CD8-positive, alpha-beta memory T cell (primary cell): ENCODE results near the gene LCN15. TPM values are rescaled to one million over a fixed set of nuclear protein-coding genes. Genes with fewer than 3 reads are reported as not detected.

ENCODE experiments used
- CTCF ChIA-PET: fragments of 350-600 bp; sonication (Branson Sonifier 250); formaldehyde crosslinking; loops from one replicate; lab custom pipeline; 2021; ENCODE audit warnings: antibody characterized with exemption; lab: Charles Lee
- POLR2A ChIA-PET: fragments of 350-600 bp; sonication (Branson Sonifier 250); formaldehyde crosslinking; loops from one replicate; lab custom pipeline; 2021; ENCODE audit warnings: antibody characterized with exemption; lab: Charles Lee
- DNase-seq, 5 donors: peaks; one replicate each; pipeline versions ENCODE4 v3.0.0 to v3.0.0-alpha.2; 2020 to 2022; ENCODE audit warnings: mixed read lengths in 1 of 5
- H3K27ac ChIP-seq: one replicate; pipeline ENCODE4 v1.7.0; 2013; ENCODE audit warnings: low read depth, mild to moderate bottlenecking, low read length, moderate library complexity
- H3K27me3 ChIP-seq: 2 replicates; pipeline ENCODE4 v1.7.0; 2013; ENCODE audit warnings: low read length, mild to moderate bottlenecking; ENCODE audit not compliant: insufficient read depth, poor library complexity, severe bottlenecking
- H3K36me3 ChIP-seq: 2 replicates; pipeline ENCODE4 v1.7.0; 2013; ENCODE audit warnings: mild to moderate bottlenecking, low read length, moderate library complexity; ENCODE audit not compliant: insufficient read depth
- H3K4me1 ChIP-seq: 2 replicates; pipeline ENCODE4 v1.7.0; 2013; ENCODE audit warnings: mild to moderate bottlenecking, low read length, moderate library complexity; ENCODE audit not compliant: insufficient read depth
- H3K4me3 ChIP-seq: 2 replicates; pipeline ENCODE4 v1.7.0; 2013; ENCODE audit warnings: mild to moderate bottlenecking, low read length
- H3K9me3 ChIP-seq: 2 replicates; pipeline ENCODE4 v1.7.0; 2013; ENCODE audit warnings: mild to moderate bottlenecking, low read length
- H3K27ac Mint-ChIP-seq, 8 donors: one replicate each; pipeline ENCODE4 v1.8.0; 2020 to 2021; ENCODE audit warnings: mixed read lengths in 8 of 8, mild to moderate bottlenecking in 6 of 8, inconsistent platforms in 3 of 8, moderate library complexity in 3 of 8
- H3K27me3 Mint-ChIP-seq, 2 donors: one replicate each; pipeline ENCODE4 v1.8.0; 2020 to 2021; ENCODE audit warnings: mixed read lengths in 2 of 2, mild to moderate bottlenecking in 1 of 2, moderate library complexity in 1 of 2
- H3K36me3 Mint-ChIP-seq, 3 donors: one replicate each; pipeline ENCODE4 v1.8.0; 2020 to 2021; ENCODE audit warnings: mixed read lengths in 3 of 3, inconsistent platforms in 1 of 3, mild to moderate bottlenecking in 1 of 3
- H3K4me1 Mint-ChIP-seq, 3 donors: one replicate each; pipeline ENCODE4 v1.8.0; 2020 to 2021; ENCODE audit warnings: mixed read lengths in 3 of 3, inconsistent platforms in 1 of 3, mild to moderate bottlenecking in 1 of 3
- H3K4me3 Mint-ChIP-seq, 7 donors: one replicate each; pipeline ENCODE4 v1.8.0; 2020 to 2021; ENCODE audit warnings: mixed read lengths in 7 of 7, mild to moderate bottlenecking in 6 of 7, moderate library complexity in 4 of 7, inconsistent platforms in 2 of 7
- H3K9me3 Mint-ChIP-seq, 5 donors: one replicate each; pipeline ENCODE4 v1.8.0; 2020 to 2022; ENCODE audit warnings: mixed read lengths in 5 of 5, mild to moderate bottlenecking in 3 of 5, moderate library complexity in 2 of 5, inconsistent platforms in 1 of 5
- polyA plus RNA-seq: library from polyadenylated mRNA; unstranded; fragments of 300-500 nt; fragmentation: Illumina TruSeq; gene quantifications from one replicate; pipeline ENCODE4 v1.2.3, GENCODE V29; 2021
- total RNA-seq, 2 experiments: library from RNA; stranded (reverse); gene quantifications; one replicate each; pipeline ENCODE4 v1.2.3, GENCODE V29; 2021

LCN15 gene
- total and polyA plus RNA-seq, 3 experiments from 2014 or later = not detected

DNA sequence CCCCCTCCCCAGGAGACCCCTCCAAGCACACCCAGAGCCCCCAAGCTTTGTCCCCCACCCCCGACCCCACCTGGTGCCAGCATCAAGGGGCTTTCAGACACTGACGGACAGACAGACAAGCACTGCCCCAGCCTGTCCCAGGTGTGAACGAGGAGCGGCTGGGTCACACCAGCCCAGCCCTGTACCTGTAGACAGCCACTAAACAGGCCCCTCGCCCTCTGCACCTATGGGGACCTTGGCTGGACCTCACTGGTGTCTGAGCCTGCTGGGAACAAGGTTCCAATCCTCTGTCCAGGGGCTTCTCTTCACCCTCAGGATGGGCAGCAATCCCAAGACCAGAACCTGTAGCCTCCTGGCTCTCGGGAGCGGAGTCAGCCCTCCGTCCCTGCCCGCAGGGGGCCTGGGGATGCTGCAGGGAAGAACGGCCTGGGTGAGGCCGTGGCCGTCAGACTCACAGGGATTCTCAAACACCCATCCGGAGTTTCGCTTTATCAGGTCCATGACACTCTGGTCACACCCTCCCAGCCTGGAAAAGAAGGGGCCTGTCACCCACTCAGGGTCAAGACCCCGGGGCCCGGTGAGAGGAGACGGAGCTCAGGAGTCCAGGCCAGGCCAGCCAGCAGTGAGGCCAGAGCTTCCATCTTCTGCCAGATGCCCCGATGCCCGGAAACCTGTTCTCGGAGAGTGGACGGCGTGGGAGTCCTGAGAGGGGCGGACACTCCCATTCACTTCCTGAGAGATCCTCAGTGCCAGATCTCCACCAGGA, 18.7 kb downstream of the LCN15 start:
- no peak overlapping the region for H3K27ac Mint-ChIP-seq
- H3K4me3 Mint-ChIP-seq = no peak overlapping the region
- H3K27me3 Mint-ChIP-seq = peaks cover 11 to 13% of the 10 kb centered on the region in 2 donors
- no peaks in the 10 kb centered on the region for H3K36me3 ChIP-seq
- no peaks in the 10 kb centered on the region for H3K27me3 ChIP-seq
- H3K4me1 Mint-ChIP-seq = peaks cover 0 to 8% (median 0%) of the 10 kb centered on the region in 3 donors
- CTCF ChIA-PET = interaction anchor here (1.1 kb wide), 1 partner anchor 15 kb away, joined by 3 read pairs; no protein-coding TSS in a partner anchor
- no peaks in the 10 kb centered on the region for H3K9me3 ChIP-seq
- no peaks in the 10 kb centered on the region for H3K36me3 Mint-ChIP-seq
- POLR2A ChIA-PET = no interaction called here
- no peak overlapping the region for H3K27ac ChIP-seq
- peaks cover 0 to 2% (median 0%) of the 10 kb centered on the region in 5 donors for H3K9me3 Mint-ChIP-seq
- H3K4me1 ChIP-seq = peaks cover 8% of the 10 kb centered on the region
- no peak overlapping the region for H3K4me3 ChIP-seq
- DNase-seq = no peak

DNA sequence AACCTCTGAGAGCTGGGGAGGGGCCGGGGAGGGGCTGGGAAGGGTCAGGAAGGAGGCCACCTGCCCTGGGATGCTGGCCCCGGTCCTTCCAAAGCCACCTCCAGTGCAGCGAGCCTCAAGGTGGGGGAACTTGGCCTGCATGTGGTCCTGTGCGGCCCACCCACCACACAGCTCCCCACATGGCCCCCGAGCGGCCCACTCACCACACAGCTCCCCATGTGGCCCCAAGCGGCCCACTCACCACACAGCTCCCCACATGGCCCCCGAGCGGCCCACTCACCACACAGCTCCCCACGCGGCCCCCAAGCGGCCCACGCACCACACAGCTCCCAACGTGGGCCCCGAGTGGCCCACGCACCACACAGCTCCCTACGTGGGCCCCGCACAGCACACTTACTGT, 19.5 kb downstream of the LCN15 start:
- Mint-ChIP-seq H3K4me3 (no peak overlapping the region), H3K27me3 (peaks cover 11 to 13% of the 10 kb centered on the region in 2 donors), H3K9me3 (peaks cover 0 to 1% (median 0%) of the 10 kb centered on the region in 5 donors), H3K27ac (no peak overlapping the region), H3K4me1 (peaks cover 0 to 8% (median 0%) of the 10 kb centered on the region in 3 donors), H3K36me3 (no peaks in the 10 kb centered on the region)
- Histone ChIP-seq H3K27me3 (no peaks in the 10 kb centered on the region), H3K9me3 (no peaks in the 10 kb centered on the region), H3K4me1 (peaks cover 8% of the 10 kb centered on the region), H3K36me3 (no peaks in the 10 kb centered on the region), H3K4me3 (no peak overlapping the region), H3K27ac (no peak overlapping the region)
- CTCF ChIA-PET = interaction anchor here (1.1 to 1.3 kb wide), 2 partner anchors 14 to 18 kb away, joined by 3 to 6 read pairs; no protein-coding TSS in a partner anchor
- POLR2A ChIA-PET = no interaction called here
- no peak for DNase-seq

DNA sequence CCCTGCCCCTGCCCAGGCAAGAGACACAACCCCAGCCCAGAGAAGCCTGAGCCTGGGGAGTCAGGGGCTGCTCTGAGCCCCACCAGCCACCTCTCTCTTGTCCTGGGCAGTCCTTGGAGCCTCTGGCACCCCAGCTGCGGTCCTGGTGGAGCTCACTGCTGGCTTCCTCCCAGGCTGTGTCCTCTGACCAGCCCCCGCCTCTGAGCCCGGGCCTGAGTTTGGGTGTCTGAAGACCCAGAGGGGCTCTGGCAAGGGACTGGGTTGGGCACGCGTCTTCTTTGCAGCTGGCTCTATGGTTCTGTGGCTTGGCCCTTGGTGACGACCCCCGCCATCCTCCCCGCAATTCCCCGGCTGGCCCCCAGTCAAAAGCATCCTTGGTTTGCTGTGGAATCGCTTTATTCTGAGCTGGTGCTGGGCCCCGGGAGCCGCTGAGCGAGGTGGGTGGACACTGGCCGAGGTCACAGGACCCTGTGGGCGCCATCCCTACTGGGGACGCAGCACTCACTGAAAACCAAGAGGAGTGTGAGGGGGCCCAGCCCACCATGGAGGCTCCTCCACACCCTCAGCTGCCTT, 20.6 kb downstream of the LCN15 start:
- Mint-ChIP-seq H3K27ac (no peak overlapping the region), H3K27me3 (peaks cover 11 to 13% of the 10 kb centered on the region in 2 donors), H3K9me3 (peaks cover 0 to 1% (median 0%) of the 10 kb centered on the region in 5 donors), H3K4me1 (peaks cover 0 to 8% (median 0%) of the 10 kb centered on the region in 3 donors), H3K4me3 (peak overlapping the region in 1 of 7 donors; percentile 72), H3K36me3 (no peaks in the 10 kb centered on the region)
- DNase-seq = no peak
- Histone ChIP-seq H3K9me3 (no peaks in the 10 kb centered on the region), H3K27ac (no peak overlapping the region), H3K4me1 (peaks cover 8% of the 10 kb centered on the region), H3K27me3 (no peaks in the 10 kb centered on the region), H3K36me3 (no peaks in the 10 kb centered on the region), H3K4me3 (no peak overlapping the region)
- ChIA-PET POLR2A (no interaction called here), CTCF (interaction anchor here (1.3 kb wide), 1 partner anchor 16 kb away, joined by 6 read pairs; no protein-coding TSS in a partner anchor)

DNA sequence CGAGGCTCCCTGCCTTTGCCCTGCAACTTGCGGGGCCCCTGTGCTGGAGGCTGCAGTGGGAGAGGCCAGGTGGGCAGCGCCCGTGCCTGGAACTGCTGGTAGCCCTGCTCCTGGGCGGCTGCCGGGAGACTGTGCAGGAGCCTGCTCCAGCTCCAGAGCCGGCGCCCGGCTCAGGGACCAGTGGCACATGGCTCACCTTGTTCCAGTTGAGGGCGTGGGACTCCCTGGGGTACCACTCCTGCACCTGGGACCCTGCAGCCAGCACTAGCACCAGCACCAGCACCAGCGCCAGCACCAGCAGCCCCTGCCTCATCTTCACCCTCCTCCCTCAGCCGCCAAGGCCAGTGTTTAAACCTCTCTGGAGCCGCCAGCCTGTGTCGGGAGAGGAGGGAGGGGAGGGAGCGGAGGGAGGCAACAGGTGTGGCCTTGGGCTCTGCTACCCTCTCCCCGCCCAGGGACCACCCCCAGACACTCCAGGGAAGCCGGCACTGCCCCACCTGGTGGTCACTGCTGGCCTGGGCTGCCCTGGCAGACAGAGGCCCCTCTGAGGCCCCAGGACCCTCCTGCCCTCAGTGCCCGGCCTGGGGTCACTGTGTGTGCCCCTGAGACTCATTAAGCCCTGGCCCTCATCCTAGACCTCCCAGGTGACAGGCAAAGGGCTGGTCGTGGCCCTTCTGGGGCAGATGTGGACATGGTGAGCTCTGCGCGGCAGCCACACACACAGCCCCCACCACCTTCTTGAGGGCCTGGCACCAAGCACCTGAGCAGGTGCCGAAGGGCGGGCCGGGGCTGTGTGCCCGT, 21.5 kb downstream of the LCN15 start, which contains the start of gene LCN10:
LCN10 (minus strand) TSS at position 350 of the 801 bp plus-strand sequence; CDS start at position 313, 37 bp downstream.
- H3K4me3 Mint-ChIP-seq = peak within 1 kb of the TSS in 6 of 7 donors; percentile 45 to 77 (median 60)
- Histone ChIP-seq H3K27ac (no peak within 1 kb of the TSS), H3K36me3 (no peaks in the 10 kb centered on the region), H3K27me3 (no peaks in the 10 kb centered on the region), H3K4me1 (peaks cover 8% of the 10 kb centered on the region), H3K4me3 (peak within 1 kb of the TSS; percentile 37), H3K9me3 (no peaks in the 10 kb centered on the region)
- POLR2A ChIA-PET = no interaction called here
- no peaks in the 10 kb centered on the region for H3K36me3 Mint-ChIP-seq
- peaks cover 0 to 8% (median 0%) of the 10 kb centered on the region in 3 donors for H3K4me1 Mint-ChIP-seq
- H3K27ac Mint-ChIP-seq = no peak within 1 kb of the TSS
- peaks cover 0 to 1% (median 0%) of the 10 kb centered on the region in 5 donors for H3K9me3 Mint-ChIP-seq
- H3K27me3 Mint-ChIP-seq = peaks cover 11 to 13% of the 10 kb centered on the region in 2 donors
- DNase-seq = no peak
- CTCF ChIA-PET = no interaction called here

DNA sequence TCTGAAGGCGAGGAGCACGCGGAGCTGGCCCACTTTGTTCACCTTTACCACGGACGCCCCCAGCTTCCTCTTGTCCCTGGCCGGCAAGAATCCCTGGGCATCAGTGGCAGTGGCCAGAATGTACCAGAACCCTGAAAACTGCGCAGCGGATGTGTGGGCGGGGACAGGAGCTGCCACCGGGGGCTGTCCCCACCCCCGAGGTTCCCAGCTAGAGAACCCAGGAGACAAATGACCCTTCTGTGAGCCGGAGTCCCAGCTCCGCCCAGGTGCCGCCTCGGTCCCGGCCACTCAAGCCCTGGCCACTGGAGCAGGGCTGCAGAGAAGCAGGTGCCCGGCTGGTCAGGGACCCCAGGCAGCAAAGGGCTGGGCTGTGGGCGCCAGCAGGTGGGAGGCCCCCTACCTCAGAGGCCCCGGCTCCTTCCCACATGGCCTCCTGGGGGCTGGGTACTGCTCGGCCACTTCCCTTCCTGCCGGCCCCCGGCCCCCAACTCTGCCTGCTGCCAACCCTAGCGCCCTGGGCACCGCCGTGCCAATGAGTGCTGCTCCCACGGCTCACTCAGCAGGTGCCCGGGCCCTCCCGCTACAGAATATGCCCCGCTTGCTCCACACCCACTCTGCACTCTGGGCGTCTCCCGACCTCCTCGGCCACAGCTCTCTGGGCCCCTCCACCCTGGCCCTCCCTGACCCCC, 22.3 kb downstream of the LCN15 start:
- Mint-ChIP-seq H3K27me3 (peaks cover 9 to 12% of the 10 kb centered on the region in 2 donors), H3K36me3 (no peaks in the 10 kb centered on the region), H3K9me3 (peaks cover 0 to 1% (median 0%) of the 10 kb centered on the region in 5 donors), H3K4me3 (peak overlapping the region in 6 of 7 donors; percentile 45 to 77 (median 60)), H3K4me1 (peaks cover 0 to 8% (median 0%) of the 10 kb centered on the region in 3 donors), H3K27ac (no peak overlapping the region)
- Histone ChIP-seq H3K4me3 (peak overlapping the region; percentile 37), H3K9me3 (no peaks in the 10 kb centered on the region), H3K36me3 (no peaks in the 10 kb centered on the region), H3K27me3 (no peaks in the 10 kb centered on the region), H3K4me1 (peaks cover 8% of the 10 kb centered on the region), H3K27ac (no peak overlapping the region)
- DNase-seq = no peak
- ChIA-PET CTCF (interaction anchor here (0.8 to 1.8 kb wide), 3 partner anchors 13 to 39 kb away, joined by 3 to 11 read pairs (median 3); no protein-coding TSS in a partner anchor), POLR2A (interaction anchor here (1.4 kb wide), 1 partner anchor 14 kb away, joined by 6 read pairs; no protein-coding TSS in a partner anchor)

DNA sequence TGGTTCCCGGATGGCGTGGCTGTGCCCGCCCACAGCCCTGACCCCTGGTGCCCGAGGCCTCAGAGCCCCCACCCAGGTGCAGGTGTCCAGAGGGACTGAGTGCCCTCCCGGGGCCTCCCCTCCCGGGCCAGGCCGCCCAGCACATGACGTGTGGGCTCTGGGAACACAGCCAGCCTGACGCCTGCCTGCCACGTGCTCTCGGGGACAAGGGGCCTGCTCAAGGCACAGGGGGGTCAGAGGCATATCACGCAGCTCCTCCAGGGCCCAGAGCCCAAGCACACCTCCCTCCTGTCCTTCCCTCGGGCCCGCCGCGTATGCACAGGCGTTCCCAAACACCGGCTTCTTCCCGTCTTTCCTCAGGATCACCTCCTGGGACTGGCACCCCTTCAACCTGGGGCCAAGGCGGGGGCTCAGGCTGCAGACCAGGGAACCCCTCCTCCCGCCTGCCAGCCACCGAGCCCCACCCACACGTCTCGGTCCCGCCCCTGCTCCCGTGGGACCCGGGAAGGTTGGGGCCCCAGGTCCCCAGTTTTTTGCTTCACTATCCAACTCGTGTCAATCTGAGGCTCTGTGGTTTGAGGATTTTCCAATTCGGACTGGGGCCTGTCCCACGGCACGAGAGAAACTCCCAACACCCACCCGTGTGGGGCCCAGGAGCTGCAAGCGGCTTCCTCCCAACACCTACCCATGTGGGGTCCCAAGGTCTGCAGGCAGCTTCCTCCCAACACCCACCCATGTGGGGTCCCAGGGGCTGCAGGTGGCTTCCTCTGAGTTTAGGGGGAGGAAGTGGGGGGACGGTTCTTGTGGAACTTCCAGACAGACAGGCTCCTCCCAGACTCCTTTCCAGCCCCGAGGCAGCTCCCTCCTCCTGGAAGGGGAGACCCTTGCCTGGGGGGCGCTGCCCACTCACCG, 23.1 kb downstream of the LCN15 start:
- DNase-seq = no peak
- H3K4me1 ChIP-seq = peaks cover 8% of the 10 kb centered on the region
- Mint-ChIP-seq H3K4me3 (peak overlapping the region in 6 of 7 donors; percentile 45 to 77 (median 60)), H3K36me3 (no peaks in the 10 kb centered on the region), H3K9me3 (peaks cover 0 to 1% (median 0%) of the 10 kb centered on the region in 5 donors), H3K27ac (no peak overlapping the region), H3K4me1 (peaks cover 0 to 8% (median 0%) of the 10 kb centered on the region in 3 donors), H3K27me3 (peaks cover 7 to 10% of the 10 kb centered on the region in 2 donors)
- no peak overlapping the region for H3K27ac ChIP-seq
- peak overlapping the region; percentile 37 for H3K4me3 ChIP-seq
- ChIA-PET POLR2A (interaction anchor here (1.4 kb wide), 1 partner anchor 13 kb away, joined by 6 read pairs; no protein-coding TSS in a partner anchor), CTCF (interaction anchor here (0.8 to 1.8 kb wide), 3 partner anchors 12 to 39 kb away, joined by 3 to 11 read pairs (median 3); no protein-coding TSS in a partner anchor)
- no peaks in the 10 kb centered on the region for H3K36me3 ChIP-seq
- H3K9me3 ChIP-seq = no peaks in the 10 kb centered on the region
- no peaks in the 10 kb centered on the region for H3K27me3 ChIP-seq
